A172 (cell line): ENCODE data around the gene NFATC1. TPM values are rescaled to one million over a fixed set of nuclear protein-coding genes. Genes with fewer than 3 reads are reported as not detected.

ENCODE experiments used
- DNase-seq: peaks from one replicate; pipeline ENCODE4 v3.0.0-alpha.2; 2015; ENCODE audit warnings: low spot score
- total RNA-seq: library from RNA; depleted of rRNA; stranded (reverse); fragments of >200 nt; shearing (Covaris generic); gene quantifications from 2 replicates; pipeline ENCODE4 v1.2.3, GENCODE V29; 2014

NFATC1 gene
- total RNA-seq, 1 experiment from 2014 or later, result 7.7 TPM

DNA sequence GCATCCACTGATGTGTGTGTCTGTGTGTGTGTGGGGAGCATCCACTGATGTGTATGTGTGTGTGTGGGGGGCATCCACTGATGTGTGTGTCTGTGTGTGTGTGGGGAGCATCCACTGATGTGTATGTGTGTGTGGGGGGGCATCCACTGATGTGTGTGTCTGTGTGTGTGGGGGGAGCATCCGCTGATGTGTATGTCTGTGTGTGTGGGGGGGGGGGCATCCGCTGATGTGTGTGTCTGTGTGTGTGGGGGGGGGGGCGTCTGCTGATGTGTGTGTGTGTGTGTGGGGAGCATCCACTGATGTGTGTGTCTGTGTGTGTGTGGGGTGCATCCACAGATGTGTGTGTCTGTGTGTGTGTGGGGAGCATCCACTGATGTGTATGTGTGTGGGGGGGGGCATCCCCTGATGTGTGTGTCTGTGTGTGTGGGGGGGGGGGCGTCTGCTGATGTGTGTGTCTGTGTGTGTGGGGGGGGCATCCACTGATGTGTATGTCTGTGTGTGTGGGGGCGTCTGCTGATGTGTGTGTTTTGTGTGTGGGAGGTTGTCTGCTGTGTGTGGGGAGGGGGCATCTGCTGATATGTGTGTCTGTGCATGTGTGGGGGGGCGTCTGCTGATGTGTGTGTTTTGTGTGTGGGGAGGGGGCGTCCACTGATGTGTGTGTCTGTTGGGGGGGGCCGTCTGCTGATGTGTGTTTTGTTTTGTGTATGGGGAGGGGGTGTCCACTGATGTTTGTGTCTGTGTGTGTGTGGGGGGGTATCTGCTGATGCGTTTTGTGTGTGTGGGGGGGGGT is 125.9 kb downstream of the NFATC1 start:
- no peak for DNase-seq

DNA sequence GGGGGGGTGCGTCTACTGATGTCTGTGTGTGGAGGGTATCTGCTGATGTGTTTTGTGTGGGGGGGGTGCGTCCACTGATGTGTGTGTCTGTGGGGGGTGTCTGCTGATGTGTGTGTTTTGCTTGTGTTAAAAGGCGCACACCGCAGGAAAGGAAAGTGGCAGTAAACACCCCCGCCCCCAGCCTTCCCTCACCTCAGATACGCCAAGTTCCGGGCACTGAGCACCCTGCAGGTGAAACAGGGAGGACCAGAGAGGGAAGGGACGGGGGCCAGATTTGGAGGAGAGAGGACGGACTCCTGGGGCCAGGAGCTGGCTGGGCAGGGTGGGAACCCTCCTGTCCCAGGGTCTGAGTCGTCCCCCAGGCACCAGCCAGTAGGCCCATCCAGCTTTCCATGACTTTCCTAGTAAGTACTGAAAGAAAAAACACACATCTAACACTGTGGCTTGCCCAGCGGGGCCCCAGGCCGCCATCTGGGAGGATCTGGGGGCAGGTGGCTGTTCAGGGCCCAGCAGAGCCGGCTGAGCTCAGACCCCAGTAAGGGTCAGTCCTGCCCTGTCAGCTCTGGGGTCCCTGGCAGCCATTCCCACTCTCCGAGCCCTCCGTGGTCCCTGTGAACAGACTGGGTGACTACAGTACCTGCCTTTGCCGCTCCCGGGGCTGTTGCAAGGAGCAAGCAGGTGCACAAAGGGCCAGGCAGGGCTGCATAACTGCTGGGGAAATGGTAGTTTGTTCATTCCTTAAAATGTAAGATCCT is 126.9 kb downstream of the NFATC1 start:
- DNase-seq, result no peak

DNA sequence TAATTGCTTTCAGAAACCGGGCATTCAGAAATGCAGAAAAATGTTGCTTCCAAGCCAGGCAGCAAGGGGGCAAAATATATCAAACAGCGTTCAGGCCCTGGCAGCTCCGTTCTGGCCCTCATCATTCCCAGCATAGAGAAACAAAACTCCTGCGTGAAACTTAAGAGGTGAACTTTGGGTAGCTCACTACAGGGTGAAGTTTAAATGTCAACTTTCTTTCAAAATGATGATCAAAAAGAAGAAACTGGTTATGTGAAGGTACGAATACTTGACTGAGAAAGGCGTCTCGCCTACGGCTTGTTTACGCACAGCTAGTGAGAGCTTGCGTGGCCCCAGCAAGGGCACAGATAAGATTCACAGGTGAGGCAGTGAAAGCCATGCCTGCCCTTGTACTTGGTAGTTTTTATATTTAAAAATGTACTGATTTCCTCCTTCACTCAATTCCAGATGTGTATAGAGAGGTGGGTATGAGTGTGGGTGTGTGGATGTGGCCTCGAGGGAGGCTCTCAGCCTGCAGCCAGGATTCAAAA is 127.5 kb downstream of the NFATC1 start:
- no peak for DNase-seq

DNA sequence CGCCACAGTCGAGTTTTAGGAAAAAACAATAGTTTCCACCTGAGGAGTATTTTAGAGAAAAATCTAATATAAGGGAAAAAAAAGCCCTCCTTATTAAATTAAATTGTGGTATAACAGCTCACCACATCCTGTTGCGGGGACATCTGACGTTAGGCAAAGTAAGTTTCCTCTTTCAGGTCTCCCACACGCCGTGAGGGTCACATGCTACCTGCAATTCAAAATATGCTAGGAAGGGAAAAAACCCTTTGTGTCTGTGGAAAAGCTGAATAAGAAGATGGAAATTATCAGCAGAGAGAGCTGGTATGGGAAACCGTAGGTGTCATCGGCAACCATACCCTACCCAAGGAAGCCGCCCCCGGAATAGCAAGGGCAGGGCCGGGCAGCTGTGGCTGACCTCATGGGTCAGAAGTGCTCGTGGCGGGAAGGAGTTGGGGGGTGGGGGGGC is 128.0 kb downstream of the NFATC1 start:
- DNase-seq, result peak; percentile 33

DNA sequence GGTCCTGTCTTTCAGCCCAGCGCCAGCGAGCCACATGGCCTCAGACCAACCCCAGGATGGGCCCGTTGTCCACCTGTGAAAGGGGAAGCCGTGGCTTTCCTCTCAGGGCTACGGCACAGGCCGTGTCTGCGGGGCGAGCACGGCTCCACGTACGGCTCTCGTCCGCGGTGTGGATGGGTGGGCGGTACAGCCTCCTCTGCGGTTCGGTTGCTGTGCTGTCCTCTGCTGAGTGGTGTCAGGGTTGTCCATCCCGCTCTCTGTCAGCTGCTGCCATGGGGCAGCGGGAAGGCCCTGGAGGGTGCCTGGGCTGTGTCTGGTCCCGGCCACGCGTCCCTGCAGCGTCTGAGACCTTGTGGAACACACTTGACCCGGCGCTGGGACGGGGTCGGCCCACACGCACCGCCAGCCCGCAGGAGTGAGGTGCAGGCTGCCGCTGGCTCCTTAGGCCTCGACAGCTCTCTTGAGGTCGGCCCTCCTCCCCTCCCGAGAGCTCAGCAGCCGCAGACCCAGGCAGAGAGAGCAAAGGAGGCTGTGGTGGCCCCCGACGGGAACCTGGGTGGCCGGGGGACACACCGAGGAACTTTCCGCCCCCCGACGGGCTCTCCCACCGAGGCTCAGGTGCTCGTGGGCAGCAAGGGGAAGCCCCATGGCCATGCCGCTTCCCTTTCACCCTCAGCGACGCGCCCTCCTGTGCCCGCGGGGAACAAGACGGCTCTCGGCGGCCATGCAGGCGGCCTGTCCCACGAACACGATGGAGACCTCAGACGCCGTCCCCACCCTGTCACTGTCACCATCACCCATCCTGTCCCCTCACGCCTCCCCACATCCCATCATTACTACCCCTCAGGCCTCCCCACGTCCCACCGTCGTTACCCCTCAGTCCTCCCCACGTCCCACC is 128.7 kb downstream of the NFATC1 start:
- DNase-seq, result no peak

DNA sequence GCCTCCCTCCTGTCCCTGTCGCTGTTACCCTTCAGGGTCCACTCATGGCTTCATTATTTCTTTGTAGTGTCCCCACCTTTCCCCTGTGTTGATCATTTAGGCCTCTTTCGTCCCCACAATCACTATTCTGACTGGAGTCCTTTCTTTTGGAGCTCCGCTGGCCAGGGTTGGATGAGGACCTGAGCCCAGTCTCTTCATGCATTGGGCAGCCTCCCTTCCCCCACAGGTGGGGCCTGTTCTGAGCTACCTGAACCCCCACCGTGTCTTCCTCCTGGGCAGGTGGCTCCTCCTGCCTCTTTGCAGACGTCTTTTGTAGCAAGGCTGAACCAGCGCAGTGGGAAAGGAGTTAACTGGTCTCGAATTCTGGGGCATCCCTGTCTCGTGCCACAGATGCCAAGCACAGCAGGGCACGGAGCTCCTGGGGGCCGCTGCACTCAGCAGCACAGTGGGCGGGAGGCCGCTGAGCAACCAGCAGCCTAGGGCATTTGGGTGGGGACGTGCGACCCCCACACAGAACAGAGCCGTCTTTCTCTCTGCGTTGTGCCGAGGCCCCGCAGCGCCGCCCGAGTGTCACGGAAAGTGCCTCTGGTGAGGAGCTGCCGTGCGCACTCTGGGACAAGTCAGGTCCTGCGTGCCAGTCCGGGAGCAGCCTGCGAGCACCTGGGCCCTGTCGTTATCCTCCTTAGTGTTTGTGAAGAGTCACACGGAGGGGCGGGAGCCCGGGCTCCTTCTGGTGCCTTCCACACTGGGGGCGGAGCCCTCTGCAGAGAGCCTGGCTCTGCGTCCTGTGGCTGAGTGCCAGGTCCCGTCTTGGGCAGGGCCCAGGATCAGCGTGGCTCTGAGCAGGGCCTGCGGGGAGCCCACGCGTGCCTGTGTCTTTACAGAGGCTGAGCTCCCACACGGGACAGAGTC is 130.1 kb downstream of the NFATC1 start:
- DNase-seq, result no peak

DNA sequence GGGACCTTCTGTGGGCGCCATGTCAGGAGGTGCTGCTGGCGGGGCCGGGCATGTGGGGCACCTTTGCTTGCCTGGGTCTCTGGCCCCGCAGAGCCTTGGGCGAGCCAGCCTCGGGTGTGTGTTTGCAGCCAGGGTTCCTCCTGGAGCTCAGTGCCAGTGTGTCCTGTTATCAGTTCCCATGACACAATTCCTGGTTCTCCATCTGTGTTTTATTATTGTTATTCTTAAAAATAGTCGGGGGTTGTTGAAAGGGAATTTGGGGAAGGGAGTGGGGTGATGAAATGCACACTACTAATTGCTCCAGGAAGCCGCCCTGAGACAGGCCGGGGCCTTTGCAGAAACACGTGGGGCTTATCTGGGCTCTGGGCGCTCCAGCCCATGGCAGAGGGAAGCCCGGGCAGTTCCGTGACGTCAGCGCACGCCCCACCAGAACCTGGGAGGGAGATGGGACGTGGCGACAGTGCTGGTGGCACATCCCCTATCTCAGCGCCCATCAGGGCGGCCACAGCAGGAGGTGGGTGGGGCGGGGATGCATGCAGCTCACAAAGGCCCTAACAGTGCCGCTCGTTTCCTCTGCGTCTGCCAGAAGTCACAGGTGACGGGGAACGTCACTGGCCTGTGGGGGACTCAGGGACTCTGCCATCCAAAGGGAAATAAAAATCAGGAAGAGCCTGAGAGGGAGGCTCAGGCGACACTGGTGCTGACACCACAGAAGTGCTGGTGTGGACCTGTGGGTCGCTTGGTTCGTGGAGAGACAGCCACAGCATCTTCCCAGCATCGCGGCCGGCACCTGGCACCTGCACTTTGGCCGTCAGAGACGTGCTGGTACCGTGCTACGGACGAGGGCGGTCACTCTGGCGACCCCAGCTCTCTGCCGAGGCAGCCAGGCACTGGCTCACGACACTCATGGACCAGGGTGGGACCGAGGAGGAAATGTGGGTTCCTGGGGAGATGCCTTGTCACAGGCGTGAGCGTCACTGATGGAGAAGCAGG is 131.0 kb downstream of the NFATC1 start:
- DNase-seq, result no peak

DNA sequence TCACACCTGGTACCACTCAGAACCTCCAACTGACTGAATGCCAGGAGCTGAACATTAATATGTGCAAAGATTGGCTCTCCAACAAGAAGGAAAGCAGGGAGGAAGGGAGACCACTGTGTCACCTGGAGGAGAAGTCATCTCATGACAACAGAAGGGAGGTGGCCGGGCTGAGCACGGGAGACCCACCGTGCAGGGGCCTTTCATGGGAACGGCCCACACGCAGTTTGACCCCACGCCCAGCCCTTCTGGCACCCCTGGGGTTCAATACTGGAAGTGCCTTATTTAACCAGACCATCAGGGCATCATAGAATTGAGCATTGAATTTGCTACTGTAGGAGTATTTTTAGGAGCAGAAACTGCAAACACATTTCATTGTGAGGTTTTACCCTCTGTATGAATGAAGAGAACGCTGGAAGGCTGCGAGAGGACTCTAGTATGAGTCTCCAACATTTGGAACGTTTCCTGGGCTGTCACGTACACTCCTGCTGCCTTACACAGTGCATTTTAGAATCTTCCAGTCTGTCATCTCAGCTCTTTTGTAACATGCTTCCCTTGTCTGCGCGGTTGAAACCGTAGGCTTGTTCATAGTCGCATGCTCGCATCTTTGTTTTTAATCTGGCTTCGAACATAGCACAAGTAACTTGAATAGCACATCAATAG is 132.1 kb downstream of the NFATC1 start:
- DNase-seq, result no peak

DNA sequence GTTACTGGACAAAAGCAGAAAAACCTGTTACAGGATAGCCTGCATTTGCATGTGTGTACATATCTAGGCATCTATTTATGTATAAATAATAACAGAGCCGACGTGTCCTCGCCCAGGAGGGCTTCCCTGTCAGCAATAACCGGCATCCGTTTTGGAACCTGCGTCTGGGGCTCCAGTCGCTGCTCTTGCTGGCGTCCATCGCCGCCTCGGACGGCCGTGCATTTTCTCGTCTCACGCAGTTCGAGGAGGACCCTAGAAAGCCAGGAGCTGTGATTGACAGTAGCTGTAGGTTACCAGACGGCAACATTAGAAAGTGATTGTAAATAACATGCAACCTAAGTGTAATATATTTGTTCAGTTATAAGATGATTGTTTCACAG is 132.6 kb downstream of the NFATC1 start:
- DNase-seq, result no peak

DNA sequence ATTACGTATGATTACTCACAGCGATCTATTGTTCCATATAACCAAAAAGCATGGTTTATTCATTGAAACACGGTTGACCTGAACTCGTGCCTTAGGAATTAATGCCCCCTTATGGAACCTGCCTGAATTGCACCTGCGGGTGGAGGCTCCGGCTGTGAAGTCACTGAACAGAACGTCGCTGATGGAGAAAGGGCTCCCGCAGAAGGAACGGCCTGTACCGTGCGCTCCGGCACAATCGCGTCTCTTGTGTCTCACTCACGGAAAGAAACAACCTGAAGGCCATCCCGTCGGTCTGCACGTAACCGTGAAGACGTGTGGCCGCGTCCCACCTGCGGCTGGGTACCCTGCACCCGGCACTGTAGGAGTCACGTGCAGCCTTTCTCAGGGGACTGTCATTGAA is 133.1 kb downstream of the NFATC1 start:
- peak; percentile 28 for DNase-seq

DNA sequence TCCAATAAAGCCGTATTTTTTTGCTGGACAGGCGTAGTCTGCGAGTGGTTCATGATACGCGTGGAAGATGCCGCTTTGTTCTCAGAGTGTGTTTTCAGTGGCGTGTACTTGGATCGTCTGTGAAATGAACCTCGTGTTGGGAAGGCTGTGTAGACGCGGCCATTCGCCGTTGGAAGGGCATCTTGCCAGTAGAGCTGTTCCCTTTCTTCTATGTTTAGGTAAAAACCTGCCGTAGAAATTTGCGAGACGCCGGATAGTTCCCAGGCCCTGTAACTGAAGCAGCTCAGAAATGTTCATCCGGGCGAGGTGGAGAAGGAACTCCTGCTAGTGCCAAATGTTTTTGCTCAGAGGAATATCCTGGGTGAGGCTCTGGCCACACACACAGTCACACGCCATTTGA is 133.6 kb downstream of the NFATC1 start:
- no peak for DNase-seq

DNA sequence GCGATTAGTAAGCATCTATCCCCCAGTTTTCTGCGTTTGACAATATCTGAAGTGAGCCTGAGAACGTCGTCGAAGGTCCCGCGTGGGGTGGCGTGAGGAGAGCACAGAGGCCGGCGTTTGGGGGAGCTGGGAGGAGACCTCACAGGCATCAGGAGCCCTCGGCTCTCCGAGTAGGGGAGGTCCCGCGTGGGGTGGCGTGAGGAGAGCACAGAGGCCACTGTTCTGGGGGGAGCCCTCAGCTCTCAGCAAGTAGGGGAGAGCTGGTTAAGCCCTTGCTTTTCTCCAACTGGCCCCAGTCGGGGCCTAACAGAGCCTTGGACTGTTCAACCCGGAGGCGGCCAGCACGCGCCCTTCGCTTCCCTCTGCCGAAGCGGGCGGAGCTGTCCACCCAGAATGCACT is 134.3 kb downstream of the NFATC1 start:
- DNase-seq, result no peak

DNA sequence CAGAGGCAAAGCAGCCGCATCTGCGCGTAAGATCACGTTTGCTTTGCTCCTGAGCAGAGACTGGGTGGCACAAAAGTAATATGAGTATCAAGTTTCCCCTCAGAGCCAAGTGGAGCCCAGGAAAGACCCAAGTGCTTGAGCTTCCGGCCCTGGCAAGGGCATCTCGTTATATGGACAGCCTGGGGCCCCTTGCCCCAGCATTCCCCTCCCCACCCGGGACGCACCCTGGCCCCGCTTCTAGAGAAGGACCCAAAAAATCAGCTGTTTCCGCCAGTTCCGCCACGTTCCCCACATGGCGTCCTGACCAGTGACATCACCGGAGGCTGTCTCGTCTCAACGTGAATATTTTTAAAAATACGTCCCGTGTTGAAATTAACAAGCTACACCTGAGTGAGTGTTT is 135.1 kb downstream of the NFATC1 start:
- no peak for DNase-seq

DNA sequence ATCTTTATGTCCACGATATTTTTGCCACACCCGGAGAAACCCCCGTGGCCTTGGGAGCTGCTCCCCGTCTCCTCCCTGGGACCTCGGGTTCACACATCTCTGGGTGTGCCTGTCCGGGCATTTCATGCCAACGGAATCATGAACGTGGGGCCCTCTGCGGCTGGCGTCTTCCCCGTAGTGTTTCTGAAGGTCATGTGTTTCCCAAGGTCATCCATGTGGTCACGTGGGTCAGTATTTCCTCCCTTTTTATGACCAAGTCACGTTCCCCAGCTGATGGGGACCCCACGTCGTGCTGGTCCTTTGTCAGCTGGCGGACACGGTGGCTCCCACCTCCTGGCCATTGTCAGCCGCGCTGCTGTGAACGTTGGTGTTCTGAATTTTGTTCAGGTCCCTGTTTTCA is 135.7 kb downstream of the NFATC1 start:
- DNase-seq, result no peak

DNA sequence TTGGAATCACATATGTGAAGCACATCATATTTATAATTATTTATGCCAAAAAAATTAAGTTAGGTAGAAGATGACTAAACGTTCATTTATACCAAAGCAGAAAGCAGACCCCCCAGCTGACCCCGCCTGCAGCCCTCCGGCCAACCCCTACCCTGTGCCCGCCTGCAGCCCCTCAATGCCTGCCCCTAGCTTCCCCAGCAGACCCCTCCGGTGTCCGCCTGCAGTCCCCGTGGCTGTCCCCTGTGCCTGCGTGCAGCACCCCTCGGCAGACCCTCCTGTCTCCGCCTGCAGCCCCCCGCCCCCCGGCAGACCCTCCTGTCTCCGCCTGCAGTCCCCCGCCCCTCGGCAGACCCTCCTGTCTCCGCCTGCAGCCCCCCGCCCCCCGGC is 136.2 kb downstream of the NFATC1 start:
- DNase-seq, result no peak

DNA sequence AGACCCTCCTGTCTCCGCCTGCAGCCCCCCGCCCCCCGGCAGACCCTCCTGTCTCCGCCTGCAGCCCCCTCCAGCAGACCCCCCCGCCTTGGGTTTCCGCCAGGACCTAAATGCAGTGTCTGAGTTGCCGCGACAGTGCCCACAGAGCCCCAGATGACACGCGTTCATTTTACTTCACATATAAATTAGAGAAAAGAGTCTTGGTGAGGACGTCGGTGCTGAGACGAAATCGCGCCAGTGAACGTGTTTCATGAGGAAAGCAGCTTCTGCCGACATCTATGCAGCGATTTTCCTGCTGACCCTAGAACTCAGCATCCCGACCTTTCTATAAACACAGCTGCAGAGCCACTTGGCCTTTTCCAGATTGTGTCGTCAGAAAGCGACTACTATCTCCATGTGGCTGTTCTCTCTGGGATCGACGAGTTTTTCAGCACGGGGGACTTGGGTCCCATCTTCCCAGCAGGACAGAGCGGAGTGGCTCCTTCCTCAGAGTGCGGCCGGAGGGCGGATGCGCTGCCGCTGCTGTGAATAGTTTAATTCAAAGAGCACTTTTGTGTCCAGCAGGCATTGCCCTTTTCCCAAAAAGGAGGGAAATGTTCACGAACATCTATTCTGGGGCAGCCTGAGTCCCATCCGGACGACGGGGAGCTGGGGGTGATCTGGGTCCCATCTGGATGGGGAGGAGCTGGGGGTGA is 136.7 kb downstream of the NFATC1 start:
- DNase-seq, result no peak

DNA sequence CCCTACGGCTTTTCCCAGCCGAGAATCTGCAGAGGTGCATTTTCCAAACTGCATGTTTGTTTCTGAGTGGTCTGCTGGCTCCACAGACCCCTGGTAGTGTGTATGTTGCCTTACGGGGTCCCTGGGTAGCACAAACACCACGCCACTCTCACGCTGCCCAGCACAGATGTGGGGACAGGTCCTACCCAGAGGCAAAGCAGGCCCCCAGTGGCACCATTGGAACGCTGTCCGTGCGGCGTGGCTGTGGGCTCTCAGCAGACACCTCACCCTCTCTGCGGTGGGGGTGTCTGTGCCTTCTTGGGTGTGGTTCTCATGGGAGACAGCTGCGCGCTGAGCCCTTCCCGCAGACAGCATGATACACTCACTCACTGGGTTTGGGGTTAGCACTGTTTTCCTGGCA is 137.4 kb downstream of the NFATC1 start:
- no peak for DNase-seq

DNA sequence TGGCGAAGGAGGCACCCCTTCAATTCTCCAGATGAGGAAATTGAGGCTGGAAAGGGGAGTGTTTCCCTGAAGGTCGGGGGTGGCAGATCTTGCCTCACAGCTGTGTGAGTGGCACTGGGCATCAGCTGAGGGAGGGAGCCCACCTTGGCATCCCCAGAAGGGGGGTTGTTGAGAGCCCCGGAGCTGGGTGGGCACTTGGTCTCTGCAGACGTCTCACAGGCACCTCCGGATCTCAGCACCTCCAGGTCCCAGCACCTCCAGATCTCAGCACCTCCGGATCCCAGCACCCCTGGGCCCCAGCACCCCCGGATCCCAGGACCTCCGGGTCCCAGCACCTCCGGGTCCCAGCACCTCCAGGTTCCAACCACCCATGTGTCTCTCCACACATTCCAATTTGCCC is 137.9 kb downstream of the NFATC1 start:
- no peak for DNase-seq

DNA sequence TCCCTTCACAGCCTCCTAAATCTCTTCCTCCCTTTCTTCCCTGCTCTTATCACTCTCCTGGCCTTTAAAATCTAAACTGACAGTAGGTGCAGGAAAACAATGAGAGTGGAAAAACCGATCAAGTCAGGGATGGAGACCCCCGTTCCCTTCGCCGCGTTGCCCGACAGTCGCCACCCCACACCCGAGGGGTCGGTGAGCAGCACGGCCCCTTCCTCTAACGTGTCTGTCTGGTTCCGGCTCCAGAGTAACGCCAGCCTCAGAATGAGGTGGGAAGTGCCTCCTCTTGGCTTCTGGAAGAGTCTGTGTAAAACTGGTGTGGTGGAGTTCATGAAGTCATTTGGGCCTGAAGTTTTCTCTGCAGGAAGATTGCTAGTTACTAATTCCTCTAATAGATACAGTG is 138.6 kb downstream of the NFATC1 start:
- DNase-seq, result no peak
